Endothelial cell (in vitro differentiated cells): ENCODE data around the gene ICAM4. TPM values are rescaled to one million over a fixed set of nuclear protein-coding genes. Genes with fewer than 3 reads are reported as not detected.
A peak's percentile ranks its signal among the peaks of the same experiment; 100 is the strongest.

Source experiments
- DNase-seq: peaks from one replicate; pipeline ENCODE4 v3.0.0; 2021; ENCODE audit warnings: low spot score
- H3K27ac Mint-ChIP-seq: one replicate; pipeline ENCODE4 v1.8.0; 2021; ENCODE audit warnings: mixed read lengths, inconsistent platforms; ENCODE audit not compliant: unreplicated experiment
- H3K27me3 Mint-ChIP-seq: one replicate; pipeline ENCODE4 v1.8.0; 2021; ENCODE audit warnings: mild to moderate bottlenecking, moderate library complexity, mixed read lengths, inconsistent platforms; ENCODE audit not compliant: unreplicated experiment
- H3K36me3 Mint-ChIP-seq: one replicate; pipeline ENCODE4 v1.8.0; 2021; ENCODE audit warnings: mild to moderate bottlenecking, low read depth, mixed read lengths, inconsistent platforms; ENCODE audit not compliant: unreplicated experiment
- H3K4me1 Mint-ChIP-seq: one replicate; pipeline ENCODE4 v1.8.0; 2021; ENCODE audit warnings: mild to moderate bottlenecking, mixed read lengths, inconsistent platforms; ENCODE audit not compliant: unreplicated experiment
- H3K4me3 Mint-ChIP-seq: one replicate; pipeline ENCODE4 v1.8.0; 2021; ENCODE audit warnings: mild to moderate bottlenecking, mixed read lengths, inconsistent platforms; ENCODE audit not compliant: unreplicated experiment
- H3K9me3 Mint-ChIP-seq: one replicate; pipeline ENCODE4 v1.8.0; 2021; ENCODE audit warnings: mixed read lengths, inconsistent platforms; ENCODE audit not compliant: unreplicated experiment
- total RNA-seq: library from RNA; stranded (reverse); fragmentation: NEBNext Ultra II Directional; extraction: Animal tissue kit (Norgen Biotek cat#: 25700); gene quantifications from one replicate; pipeline ENCODE4 v1.2.1, GENCODE V29; 2021; ENCODE audit not compliant: unreplicated experiment
- TF ChIP-seq, protein P1 (sequence below): fragments of 200-600 bp; sonication (generic); IDR thresholded peaks from one replicate; pipeline ENCODE4 v1.5.0; 2021; ENCODE audit warnings: antibody characterized with exemption; ENCODE audit not compliant: unreplicated experiment

The ICAM4 gene
- total RNA-seq, 1 donor from 2014 or later = 0.36 TPM

GRCh38 chr19:10332158-10332964 is 45.6 kb downstream of the ICAM4 start:
- Mint-ChIP-seq H3K4me3 (peak overlapping the region; percentile 96), H3K27me3 (peaks cover 14% of the 10 kb centered on the region), H3K4me1 (peaks cover 9% of the 10 kb centered on the region), H3K9me3 (no peaks in the 10 kb centered on the region), H3K36me3 (peaks cover 21% of the 10 kb centered on the region), H3K27ac (peak overlapping the region; percentile 92)
- TF ChIP-seq, protein P1, sequence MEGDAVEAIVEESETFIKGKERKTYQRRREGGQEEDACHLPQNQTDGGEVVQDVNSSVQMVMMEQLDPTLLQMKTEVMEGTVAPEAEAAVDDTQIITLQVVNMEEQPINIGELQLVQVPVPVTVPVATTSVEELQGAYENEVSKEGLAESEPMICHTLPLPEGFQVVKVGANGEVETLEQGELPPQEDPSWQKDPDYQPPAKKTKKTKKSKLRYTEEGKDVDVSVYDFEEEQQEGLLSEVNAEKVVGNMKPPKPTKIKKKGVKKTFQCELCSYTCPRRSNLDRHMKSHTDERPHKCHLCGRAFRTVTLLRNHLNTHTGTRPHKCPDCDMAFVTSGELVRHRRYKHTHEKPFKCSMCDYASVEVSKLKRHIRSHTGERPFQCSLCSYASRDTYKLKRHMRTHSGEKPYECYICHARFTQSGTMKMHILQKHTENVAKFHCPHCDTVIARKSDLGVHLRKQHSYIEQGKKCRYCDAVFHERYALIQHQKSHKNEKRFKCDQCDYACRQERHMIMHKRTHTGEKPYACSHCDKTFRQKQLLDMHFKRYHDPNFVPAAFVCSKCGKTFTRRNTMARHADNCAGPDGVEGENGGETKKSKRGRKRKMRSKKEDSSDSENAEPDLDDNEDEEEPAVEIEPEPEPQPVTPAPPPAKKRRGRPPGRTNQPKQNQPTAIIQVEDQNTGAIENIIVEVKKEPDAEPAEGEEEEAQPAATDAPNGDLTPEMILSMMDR = no peak
- peak; percentile 18 for DNase-seq

DNA sequence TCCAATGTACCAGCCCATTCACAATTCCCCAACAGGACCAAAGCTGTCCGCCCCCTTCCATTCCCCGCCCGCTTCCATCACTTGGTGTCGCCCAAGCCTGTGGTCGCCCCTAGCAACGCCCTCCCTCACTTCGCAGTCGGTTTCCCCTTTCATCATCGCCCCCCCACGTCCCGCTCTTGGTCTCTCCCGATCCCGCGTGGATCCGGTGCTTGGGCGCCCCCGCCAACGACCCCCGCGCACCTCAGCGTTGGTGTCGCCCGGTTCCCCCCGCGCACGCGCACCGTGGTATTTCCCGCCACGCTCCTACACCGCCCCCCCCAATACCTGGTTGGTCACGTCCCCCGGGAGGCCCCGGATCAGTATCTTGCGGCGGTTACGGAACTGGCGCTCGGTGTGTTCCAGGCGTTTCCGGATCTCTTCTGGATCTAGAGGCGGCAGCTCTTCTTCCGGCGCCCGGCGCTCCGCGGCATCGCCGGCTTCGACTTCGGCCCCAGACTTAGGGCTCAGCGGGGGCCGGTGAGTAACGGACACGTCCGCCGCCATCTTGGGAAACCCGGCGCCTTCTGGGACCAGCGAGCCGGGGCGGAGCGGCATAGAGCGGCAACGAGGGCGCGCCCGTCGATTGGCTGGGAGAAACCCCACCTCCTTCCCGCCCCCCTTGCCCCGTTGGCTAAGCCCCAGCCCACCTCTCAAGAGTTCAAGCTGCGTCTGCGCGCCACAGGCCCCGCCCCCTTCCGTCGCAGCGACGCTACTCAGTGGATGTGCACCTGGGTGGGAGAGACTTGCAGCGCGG is 46.4 kb downstream of the ICAM4 start, which contains the start of gene RAVER1:
Gene RAVER1 (minus strand): TSS at position 565 of the 793 bp plus-strand sequence. CDS start 22 bp downstream, at position 543.
- peak; percentile 97 for DNase-seq
- Mint-ChIP-seq H3K9me3 (no peaks in the 10 kb centered on the region), H3K27me3 (peaks cover 14% of the 10 kb centered on the region), H3K4me1 (peaks cover 9% of the 10 kb centered on the region), H3K4me3 (peak within 1 kb of the TSS; percentile 96), H3K36me3 (peaks cover 17% of the 10 kb centered on the region), H3K27ac (peak within 1 kb of the TSS; percentile 92)
- TF ChIP-seq, protein P1 = no peak

GRCh38 chr19:10333758-10334587 is 47.2 kb downstream of the ICAM4 start:
- Mint-ChIP-seq H3K27ac (peak overlapping the region; percentile 92), H3K9me3 (no peaks in the 10 kb centered on the region), H3K36me3 (peaks cover 18% of the 10 kb centered on the region), H3K4me1 (peaks cover 11% of the 10 kb centered on the region), H3K27me3 (peaks cover 20% of the 10 kb centered on the region), H3K4me3 (peak overlapping the region; percentile 96)
- DNase-seq = peak; percentile 25
- TF ChIP-seq, protein P1 = no peak

- Mint-ChIP-seq H3K4me1 (peaks cover 13% of the 10 kb centered on the region), H3K36me3 (peaks cover 18% of the 10 kb centered on the region), H3K4me3 (peak overlapping the region; percentile 96), H3K27me3 (peaks cover 17% of the 10 kb centered on the region), H3K27ac (peak overlapping the region; percentile 74), H3K9me3 (no peaks in the 10 kb centered on the region)
- TF ChIP-seq, protein P1 = no peak
- DNase-seq = peak; percentile 97
Observed at GRCh38 chr19:10334588-10335351, 48.0 kb downstream of the ICAM4 start.
